Right lobe of liver (tissue), 5 donors: ENCODE results near the gene P2RY10. TPM values are rescaled to one million over a fixed set of nuclear protein-coding genes. Genes with fewer than 3 reads are reported as not detected.

Source experiments
- microRNA-seq, 2 donors: library from miRNA; unstranded; fragments of <30 nt; microRNA quantifications; one replicate each; pipeline ENCODE4, GENCODE V29; 2019 to 2020
- total RNA-seq, 6 experiments: library from RNA; depleted of rRNA in 2 of 6; stranded (reverse); fragments of >200 nt in 2 of 6; fragmentation: NEBNext Ultra II Directional in 3 of 6; extraction: Animal tissue kit (Norgen Biotek cat#: 25700) in 3 of 6; gene quantifications; one replicate each; pipeline versions ENCODE4 v1.1.0 to v1.2.4, GENCODE V29; 2016 to 2023
- donor health status: DM: no; HTN: no; CAD: no.
- donor health status: DM: no; HTN: no; CAD: no.
- donor health status: DM: no; HTN: yes; CAD: no.
- donor health status: DM: no; HTN: yes; CAD: no.

Gene P2RY10
- total RNA-seq, 6 experiments from 2014 or later: 0.35 to 0.68 (median 0.43) TPM; not detected in 3

Small RNA genes within 50 kb of the gene (microRNA-seq; reads per million reads assigned to microRNA genes)
- gene MIR4328: 0 reads per million in 2 donors

Other genes with a start within 250 kb of the P2RY10 start
- gene LPAR4, start 197.7 kb upstream of the P2RY10 start, total RNA-seq: not detected
- under 1 TPM; 0.04 to 0.50 (median 0.32) TPM for gene GPR174, start 199.3 kb downstream of the P2RY10 start, total RNA-seq